Spinal cord (tissue), 10 donors: ENCODE results near the gene SHISA6. TPM values are rescaled to one million over a fixed set of nuclear protein-coding genes. Genes with fewer than 3 reads are reported as not detected.

Source experiments
- DNase-seq, 6 donors: peaks; one replicate each; pipeline versions ENCODE4 v3.0.0 to v3.0.0-alpha.2; 2013 to 2015; ENCODE audit warnings: low spot score in 6 of 6, low read depth in 4 of 6
- H3K27ac ChIP-seq: one replicate; pipeline ENCODE4 v1.5.1; 2013; ENCODE audit warnings: low read depth, low read length, control low read depth
- H3K27me3 ChIP-seq: one replicate; pipeline ENCODE4 v1.6.1; 2013; ENCODE audit warnings: low read length; ENCODE audit not compliant: control insufficient read depth, insufficient read depth
- H3K36me3 ChIP-seq: one replicate; pipeline ENCODE4 v1.6.1; 2013; ENCODE audit warnings: low read length; ENCODE audit not compliant: control insufficient read depth, insufficient read depth
- H3K4me1 ChIP-seq: one replicate; pipeline ENCODE4 v1.6.1; 2013; ENCODE audit warnings: low read length; ENCODE audit not compliant: control insufficient read depth, insufficient read depth
- H3K4me3 ChIP-seq: one replicate; pipeline ENCODE4 v1.5.1; 2013; ENCODE audit warnings: low read depth, low read length, control low read depth
- H3K9me3 ChIP-seq: one replicate; pipeline ENCODE4 v1.6.1; 2013; ENCODE audit warnings: low read length; ENCODE audit not compliant: control insufficient read depth, insufficient read depth
- whole genome bisulfite sequencing: methylation state at CpG from one replicate; pipeline ENCODE4 v1.1.5; 2013; ENCODE audit warnings: missing lambda C conversion rate; ENCODE audit not compliant: insufficient coverage; 5-methylcytosine and 5-hydroxymethylcytosine counted together
- polyA plus RNA-seq, 2 donors: library from polyadenylated mRNA; unstranded; fragments of 120-200 nt; gene quantifications; one replicate each; pipeline ENCODE4 v1.2.1, GENCODE V29; 2013; ENCODE audit not compliant: insufficient read length in 2 of 2
- total RNA-seq, 2 donors: library from RNA; depleted of rRNA in 1 of 2; stranded (reverse); fragments of 120-200 nt in 1 of 2; fragments of >200 nt in 1 of 2; gene quantifications; one replicate each; pipeline versions ENCODE4 v1.2.3 to v1.2.4, GENCODE V29; 2013 to 2014
- donor health status: healthy.

Gene SHISA6
- total and polyA plus RNA-seq, 4 donors: 15.5 to 104 (median 44.3) TPM

GRCh38 chr17:11251561-11252107 lies 10.6 kb downstream of the SHISA6 start:
- H3K4me3 ChIP-seq: no peak overlapping the region
- 82% methylated on average over 11 of the region's 11 CpGs for WGBS
- no peaks in the 10 kb centered on the region for H3K9me3 ChIP-seq
- no peaks in the 10 kb centered on the region for H3K27me3 ChIP-seq
- peaks cover 12% of the 10 kb centered on the region for H3K36me3 ChIP-seq
- H3K27ac ChIP-seq: no peak overlapping the region
- no peak for DNase-seq
- peaks cover 18% of the 10 kb centered on the region for H3K4me1 ChIP-seq

- no peak overlapping the region for H3K27ac ChIP-seq
- no peaks in the 10 kb centered on the region for H3K9me3 ChIP-seq
- H3K4me1 ChIP-seq: peaks cover 19% of the 10 kb centered on the region
- peaks cover 12% of the 10 kb centered on the region for H3K36me3 ChIP-seq
- H3K4me3 ChIP-seq: no peak overlapping the region
- DNase-seq: peak in 1 of 6 donors; percentile 14
- H3K27me3 ChIP-seq: no peaks in the 10 kb centered on the region
- 29% methylated on average over 5 of the region's 11 CpGs for WGBS
Observed at GRCh38 chr17:11252146-11252545, 11.1 kb downstream of the SHISA6 start.

- Histone ChIP-seq H3K27me3 (no peaks in the 10 kb centered on the region), H3K36me3 (peaks cover 9% of the 10 kb centered on the region), H3K27ac (no peak overlapping the region), H3K4me3 (no peak overlapping the region), H3K9me3 (no peaks in the 10 kb centered on the region), H3K4me1 (peaks cover 12% of the 10 kb centered on the region)
- 29% methylated on average over 4 of the region's 11 CpGs for WGBS
- peak in 1 of 6 donors; percentile 44 for DNase-seq
Observed at GRCh38 chr17:11256877-11257276, 15.9 kb downstream of the SHISA6 start.

GRCh38 chr17:11264183-11264871 lies 23.3 kb downstream of the SHISA6 start:
- Histone ChIP-seq H3K9me3 (peaks cover 4% of the 10 kb centered on the region), H3K27ac (no peak overlapping the region), H3K36me3 (peaks cover 10% of the 10 kb centered on the region), H3K27me3 (no peaks in the 10 kb centered on the region), H3K4me3 (no peak overlapping the region), H3K4me1 (no peaks in the 10 kb centered on the region)
- DNase-seq: no peak
- WGBS: no CpG with 5 or more reads among the region's 2 CpGs

- Histone ChIP-seq H3K27ac (no peak overlapping the region), H3K4me1 (no peaks in the 10 kb centered on the region), H3K27me3 (no peaks in the 10 kb centered on the region), H3K36me3 (peaks cover 27% of the 10 kb centered on the region), H3K4me3 (no peak overlapping the region), H3K9me3 (peaks cover 4% of the 10 kb centered on the region)
- DNase-seq: no peak
- WGBS: 63% methylated on average over 1 of the region's 1 CpG
Observed at GRCh38 chr17:11267999-11268575, 27.1 kb downstream of the SHISA6 start.

GRCh38 chr17:11269210-11269609 lies 28.2 kb downstream of the SHISA6 start:
- Histone ChIP-seq H3K27me3 (no peaks in the 10 kb centered on the region), H3K36me3 (peaks cover 33% of the 10 kb centered on the region), H3K9me3 (peaks cover 3% of the 10 kb centered on the region), H3K27ac (no peak overlapping the region), H3K4me3 (no peak overlapping the region), H3K4me1 (no peaks in the 10 kb centered on the region)
- DNase-seq: no peak
- 92% methylated on average over 7 of the region's 7 CpGs for WGBS

- H3K27me3 ChIP-seq: no peaks in the 10 kb centered on the region
- H3K4me3 ChIP-seq: no peak overlapping the region
- WGBS: 91% methylated on average over 7 of the region's 8 CpGs
- H3K27ac ChIP-seq: no peak overlapping the region
- H3K4me1 ChIP-seq: no peaks in the 10 kb centered on the region
- peaks cover 40% of the 10 kb centered on the region for H3K36me3 ChIP-seq
- no peaks in the 10 kb centered on the region for H3K9me3 ChIP-seq
- no peak for DNase-seq
Observed at GRCh38 chr17:11272191-11272590, 31.2 kb downstream of the SHISA6 start.

- 95% methylated on average over 9 of the region's 9 CpGs for WGBS
- H3K27ac ChIP-seq: no peak overlapping the region
- H3K36me3 ChIP-seq: peaks cover 41% of the 10 kb centered on the region
- no peak overlapping the region for H3K4me3 ChIP-seq
- no peak for DNase-seq
- no peaks in the 10 kb centered on the region for H3K9me3 ChIP-seq
- H3K4me1 ChIP-seq: peaks cover 6% of the 10 kb centered on the region
- H3K27me3 ChIP-seq: no peaks in the 10 kb centered on the region
Observed at GRCh38 chr17:11273596-11273995, 32.6 kb downstream of the SHISA6 start.

- H3K27me3 ChIP-seq: no peaks in the 10 kb centered on the region
- peaks cover 37% of the 10 kb centered on the region for H3K36me3 ChIP-seq
- no peak overlapping the region for H3K27ac ChIP-seq
- no peaks in the 10 kb centered on the region for H3K9me3 ChIP-seq
- no peak for DNase-seq
- 93% methylated on average over 13 of the region's 14 CpGs for WGBS
- peaks cover 11% of the 10 kb centered on the region for H3K4me1 ChIP-seq
- no peak overlapping the region for H3K4me3 ChIP-seq
Observed at GRCh38 chr17:11274106-11274505, 33.1 kb downstream of the SHISA6 start.

- H3K4me1 ChIP-seq: peaks cover 11% of the 10 kb centered on the region
- H3K27me3 ChIP-seq: no peaks in the 10 kb centered on the region
- 92% methylated on average over 3 of the region's 4 CpGs for WGBS
- peaks cover 3% of the 10 kb centered on the region for H3K9me3 ChIP-seq
- DNase-seq: no peak
- no peak overlapping the region for H3K27ac ChIP-seq
- no peak overlapping the region for H3K4me3 ChIP-seq
- H3K36me3 ChIP-seq: peaks cover 26% of the 10 kb centered on the region
Observed at GRCh38 chr17:11276486-11276885, 35.5 kb downstream of the SHISA6 start.
